HepG2 (cell line): ENCODE data around the gene UBE2I. TPM values are rescaled to one million over a fixed set of nuclear protein-coding genes. Genes with fewer than 3 reads are reported as not detected.

Source experiments
- ATF2 ChIP-seq: sonication (generic); formaldehyde crosslinking; IDR thresholded peaks from 2 replicates; pipeline ENCODE4 v1.4.0; 2020; ENCODE audit warnings: missing genetic modification reagents
- ATM ChIP-seq: fragments of 450-650 bp; IDR thresholded peaks from 2 replicates; pipeline ENCODE4 v1.7.1; 2017; ENCODE audit warnings: mild to moderate bottlenecking, borderline replicate concordance
- DNMT1 ChIP-seq: sonication (generic); formaldehyde crosslinking; IDR thresholded peaks from 2 replicates; pipeline ENCODE4 v1.5.1; 2020; ENCODE audit warnings: mild to moderate bottlenecking, missing genetic modification reagents
- ELF3 ChIP-seq: IDR thresholded peaks from 2 replicates; pipeline ENCODE4 v1.6.1; 2016; ENCODE audit warnings: missing genetic modification reagents, missing compliant biosample characterization
- FOXA3 ChIP-seq: IDR thresholded peaks from 2 replicates; pipeline ENCODE4 v1.6.1; 2016; ENCODE audit warnings: missing genetic modification reagents, missing compliant biosample characterization
- HDAC2 ChIP-seq: sonication (generic); formaldehyde crosslinking; IDR thresholded peaks from 2 replicates; pipeline ENCODE4 v1.4.0; 2020; ENCODE audit warnings: missing genetic modification reagents
- HMG20B ChIP-seq: conservative IDR thresholded peaks from 2 replicates; pipeline ENCODE4 v1.6.1; 2016; ENCODE audit warnings: missing genetic modification reagents, missing compliant biosample characterization
- LCORL ChIP-seq, 2 experiments: fragments of 450-650 bp in 1 of 2; sonication (generic) in 1 of 2; formaldehyde crosslinking in 1 of 2; IDR thresholded peaks; 2 replicates each; pipeline versions ENCODE4 v1.5.0 to v1.6.1; 2017 to 2020; ENCODE audit warnings: antibody characterized with exemption in 1 of 2, missing genetic modification reagents in 1 of 2
- NFE2L1 ChIP-seq: sonication (generic); formaldehyde crosslinking; IDR thresholded peaks from 2 replicates; pipeline ENCODE4 v1.4.0; 2020; ENCODE audit warnings: missing genetic modification reagents, mild to moderate bottlenecking, borderline replicate concordance
- RAD51 ChIP-seq: fragments of 450-650 bp; IDR thresholded peaks from 2 replicates; pipeline ENCODE4 v1.6.1; 2016; ENCODE audit warnings: borderline replicate concordance
- SIX4 ChIP-seq: sonication (generic); formaldehyde crosslinking; IDR thresholded peaks from 2 replicates; pipeline ENCODE4 v1.4.0; 2020; ENCODE audit warnings: missing genetic modification reagents
- SKI ChIP-seq: fragments of 450-650 bp; IDR thresholded peaks from one replicate; pipeline ENCODE4 v1.6.1; 2018; ENCODE audit warnings: mild to moderate bottlenecking; ENCODE audit not compliant: partially characterized antibody
- SP4 ChIP-seq: sonication (generic); formaldehyde crosslinking; IDR thresholded peaks from 2 replicates; pipeline ENCODE4 v1.8.1; 2023; ENCODE audit warnings: mild to moderate bottlenecking, missing genetic modification reagents
- ZNF20 ChIP-seq: sonication (generic); formaldehyde crosslinking; IDR thresholded peaks from 2 replicates; pipeline ENCODE4 v1.4.0; 2020; ENCODE audit warnings: mild to moderate bottlenecking, moderate library complexity, missing genetic modification reagents
- ZNF607 ChIP-seq: sonication (generic); formaldehyde crosslinking; IDR thresholded peaks from 2 replicates; pipeline ENCODE4 v1.5.1; 2020; ENCODE audit warnings: missing genetic modification reagents, mild to moderate bottlenecking, borderline replicate concordance
- polyA plus RNA-seq, 8 experiments: library from polyadenylated mRNA; depleted of rRNA in 3 of 8; stranded (reverse) in 7 of 8; unstranded in 1 of 8; fragments of >200 nt; fragmentation: Illumina TruSeq in 4 of 8; extraction: Trizol in 4 of 8; gene quantifications; 2 replicates each; pipeline versions ENCODE4 v1.2.1 to v1.2.3, GENCODE V29; 2011 to 2016; ENCODE audit warnings: low read depth in 4 of 8, missing spikeins in 1 of 8, mixed read lengths in 1 of 8; ENCODE audit not compliant: insufficient read depth in 1 of 8
- total RNA-seq, 5 experiments: library from RNA; depleted of rRNA; stranded (reverse); fragments of >200 nt; fragmentation: Illumina TruSeq; extraction: Trizol; gene quantifications; 2 replicates each; pipeline ENCODE4 v1.2.3, GENCODE V29; 2016; ENCODE audit warnings: low read depth in 1 of 5
- TF ChIP-seq, protein P1 (sequence below): sonication (generic); formaldehyde crosslinking; IDR thresholded peaks from 2 replicates; pipeline ENCODE4 v1.8.0; 2022; ENCODE audit warnings: mild to moderate bottlenecking, missing genetic modification reagents, moderate library complexity

The UBE2I gene
- total and polyA plus RNA-seq, 2 of the 13 experiments (the other 11 are each of a cell fraction or from before 2014, with no cell fraction given): 75.8 to 98.9 TPM

GRCh38 chr16:1297018-1297696 is 12.3 kb upstream of the UBE2I start (continued):
- TF ChIP-seq DNMT1 (CRISPR knock-in tag) (no peak), SIX4 (CRISPR knock-in tag) (no peak), FOXA3 (CRISPR knock-in tag) (peak; percentile 63), ELF3 (CRISPR knock-in tag) (peak; percentile 99), SKI (no peak), SP4 (CRISPR knock-in tag) (no peak), HMG20B (CRISPR knock-in tag) (no peak), LCORL (IDR thresholded peaks at IDR 0.05) (peak; percentile 73; the same call in 1 of the 2 replicates), LCORL (CRISPR knock-in tag; IDR thresholded peaks at IDR 0.05) (0 out of 2 replicates have a peak, but pooled peaks have one; percentile 50), ZNF20 (CRISPR knock-in tag) (no peak), ATF2 (CRISPR knock-in tag) (no peak), ATM (peak; percentile 95), RAD51 (peak; percentile 34; the same call in 1 of the 2 replicates), NFE2L1 (CRISPR knock-in tag) (no peak), ZNF607 (CRISPR knock-in tag) (peak; percentile 45; the same call in 1 of the 2 replicates), HDAC2 (CRISPR knock-in tag) (0 out of 2 replicates have a peak, but pooled peaks have one; percentile 12)
- TF ChIP-seq, protein P1, sequence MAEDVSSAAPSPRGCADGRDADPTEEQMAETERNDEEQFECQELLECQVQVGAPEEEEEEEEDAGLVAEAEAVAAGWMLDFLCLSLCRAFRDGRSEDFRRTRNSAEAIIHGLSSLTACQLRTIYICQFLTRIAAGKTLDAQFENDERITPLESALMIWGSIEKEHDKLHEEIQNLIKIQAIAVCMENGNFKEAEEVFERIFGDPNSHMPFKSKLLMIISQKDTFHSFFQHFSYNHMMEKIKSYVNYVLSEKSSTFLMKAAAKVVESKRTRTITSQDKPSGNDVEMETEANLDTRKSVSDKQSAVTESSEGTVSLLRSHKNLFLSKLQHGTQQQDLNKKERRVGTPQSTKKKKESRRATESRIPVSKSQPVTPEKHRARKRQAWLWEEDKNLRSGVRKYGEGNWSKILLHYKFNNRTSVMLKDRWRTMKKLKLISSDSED (CRISPR knock-in tag): no peak
